H9 (cell line): ENCODE measurements around the gene MCRIP2. TPM values are rescaled to one million over a fixed set of nuclear protein-coding genes. Genes with fewer than 3 reads are reported as not detected.
A peak's percentile ranks its signal among the peaks of the same experiment; 100 is the strongest.

Experiments
- DNase-seq: peaks from one replicate; pipeline ENCODE4 v3.0.0-alpha.2; 2017
- H2AFZ ChIP-seq: one replicate; pipeline ENCODE4 v1.6.1; 2013; ENCODE audit warnings: mild to moderate bottlenecking, low read length, control low read depth, moderate library complexity
- H2AK5ac ChIP-seq: 2 replicates; pipeline ENCODE4 v1.6.1; 2013; ENCODE audit warnings: low read length, control low read depth, mixed read lengths; ENCODE audit not compliant: insufficient read length
- H2BK120ac ChIP-seq: one replicate; pipeline ENCODE4 v1.6.1; 2013; ENCODE audit warnings: low read depth, mild to moderate bottlenecking, low read length, control low read depth, inconsistent platforms; ENCODE audit not compliant: poor library complexity, severe bottlenecking
- H2BK12ac ChIP-seq: 2 replicates; pipeline ENCODE4 v1.6.1; 2013; ENCODE audit warnings: low read length, control low read depth, mixed read lengths, low read depth; ENCODE audit not compliant: insufficient read length
- H2BK15ac ChIP-seq: 2 replicates; pipeline ENCODE4 v1.6.1; 2013; ENCODE audit warnings: low read depth, low read length, control low read depth
- H2BK20ac ChIP-seq: one replicate; pipeline ENCODE4 v1.6.1; 2013; ENCODE audit warnings: low read depth, mild to moderate bottlenecking, low read length, control low read depth, inconsistent platforms; ENCODE audit not compliant: poor library complexity, severe bottlenecking
- H2BK5ac ChIP-seq: 2 replicates; pipeline ENCODE4 v1.6.1; 2013; ENCODE audit warnings: low read length, control low read depth, mixed read lengths; ENCODE audit not compliant: insufficient read length
- H3K14ac ChIP-seq: 2 replicates; pipeline ENCODE4 v1.6.1; 2013; ENCODE audit warnings: low read length, control low read depth; ENCODE audit not compliant: insufficient read depth
- H3K18ac ChIP-seq: 2 replicates; pipeline ENCODE4 v1.6.1; 2013; ENCODE audit warnings: low read depth, mild to moderate bottlenecking, mixed read lengths, low read length, control low read depth; ENCODE audit not compliant: insufficient read length
- H3K23ac ChIP-seq: 2 replicates; pipeline ENCODE4 v1.6.1; 2013; ENCODE audit warnings: low read length, control low read depth, mixed read lengths, low read depth; ENCODE audit not compliant: insufficient read length
- H3K23me2 ChIP-seq: 2 replicates; pipeline ENCODE4 v1.6.1; 2013; ENCODE audit warnings: low read depth, mild to moderate bottlenecking, mixed read lengths, low read length, control low read depth; ENCODE audit not compliant: insufficient read length, poor library complexity, severe bottlenecking
- H3K27ac ChIP-seq: 2 replicates; pipeline ENCODE4 v1.5.1; 2013; ENCODE audit warnings: low read length, control low read depth, mixed read lengths, low read depth; ENCODE audit not compliant: insufficient read length
- H3K27me3 ChIP-seq: 2 replicates; pipeline ENCODE4 v1.6.1; 2013; ENCODE audit warnings: low read length, control low read depth, inconsistent platforms; ENCODE audit not compliant: insufficient read depth
- H3K4ac ChIP-seq: 2 replicates; pipeline ENCODE4 v1.6.1; 2013; ENCODE audit warnings: low read depth, mild to moderate bottlenecking, control low read depth, inconsistent platforms, low read length, moderate library complexity
- H3K4me1 ChIP-seq: 2 replicates; pipeline ENCODE4 v1.6.1; 2013; ENCODE audit warnings: low read length, control low read depth, inconsistent platforms; ENCODE audit not compliant: insufficient read depth
- H3K4me2 ChIP-seq: 2 replicates; pipeline ENCODE4 v1.6.1; 2013; ENCODE audit warnings: low read length, control low read depth, mixed read lengths; ENCODE audit not compliant: insufficient read length, insufficient read depth
- H3K56ac ChIP-seq: 2 replicates; pipeline ENCODE4 v1.6.1; 2013; ENCODE audit warnings: low read depth, mild to moderate bottlenecking, mixed read lengths, low read length, control low read depth; ENCODE audit not compliant: insufficient read length
- H3K79me1 ChIP-seq: 2 replicates; pipeline ENCODE4 v1.6.1; 2013; ENCODE audit warnings: low read depth, mild to moderate bottlenecking, moderate library complexity, low read length, control low read depth, inconsistent platforms; ENCODE audit not compliant: insufficient read depth, poor library complexity, severe bottlenecking
- H3K79me2 ChIP-seq: 2 replicates; pipeline ENCODE4 v1.6.1; 2013; ENCODE audit warnings: low read length, control low read depth, inconsistent platforms; ENCODE audit not compliant: insufficient read depth
- H3K9ac ChIP-seq: 2 replicates; pipeline ENCODE4 v1.6.1; 2013; ENCODE audit warnings: low read length, control low read depth, mixed read lengths; ENCODE audit not compliant: insufficient read length; ENCODE audit errors: extremely low read depth
- H3K9me3 ChIP-seq: one replicate; pipeline ENCODE4 v1.6.1; 2013; ENCODE audit warnings: low read depth, low read length, inconsistent platforms; ENCODE audit not compliant: control insufficient read depth
- H3T11ph ChIP-seq: one replicate; pipeline ENCODE4 v1.6.1; 2013; ENCODE audit warnings: mild to moderate bottlenecking, low read length, control low read depth, inconsistent platforms
- H4K20me1 ChIP-seq: one replicate; pipeline ENCODE4 v1.6.1; 2013; ENCODE audit not compliant: control insufficient read depth, insufficient read length, insufficient read depth
- H4K5ac ChIP-seq: 2 replicates; pipeline ENCODE4 v1.6.1; 2013; ENCODE audit warnings: low read depth, mild to moderate bottlenecking, mixed read lengths, low read length, control low read depth; ENCODE audit not compliant: insufficient read length
- H4K8ac ChIP-seq: replicated peaks from 2 replicates; pipeline ENCODE4 v1.6.1; 2013; ENCODE audit warnings: low read length, control low read depth, mixed read lengths, low read depth; ENCODE audit not compliant: insufficient read length
- H4K91ac ChIP-seq: 2 replicates; pipeline ENCODE4 v1.6.1; 2013; ENCODE audit warnings: low read depth, mild to moderate bottlenecking, moderate library complexity, mixed read lengths, low read length, control low read depth; ENCODE audit not compliant: insufficient read length
- H3K27ac Mint-ChIP-seq, 3 experiments: 2 replicates in 2 of 3; 3 replicates in 1 of 3; pipeline ENCODE4 v1.8.0; 2020 to 2021; ENCODE audit warnings: mixed read lengths in 3 of 3, mild to moderate bottlenecking in 1 of 3, moderate library complexity in 1 of 3
- H3K27me3 Mint-ChIP-seq: 2 replicates; pipeline ENCODE4 v1.8.0; 2021; ENCODE audit warnings: low read depth, mild to moderate bottlenecking, moderate library complexity, mixed read lengths
- H3K36me3 Mint-ChIP-seq, 3 experiments: 2 replicates in 2 of 3; 3 replicates in 1 of 3; pipeline ENCODE4 v1.8.0; 2020 to 2021; ENCODE audit warnings: low read depth in 3 of 3, mixed read lengths in 3 of 3; ENCODE audit not compliant: insufficient read depth in 1 of 3
- H3K4me1 Mint-ChIP-seq, 2 experiments: 2 replicates each; pipeline ENCODE4 v1.8.0; 2020; ENCODE audit warnings: mixed read lengths in 2 of 2
- H3K4me3 Mint-ChIP-seq, 2 experiments: 2 replicates in 1 of 2; 3 replicates in 1 of 2; pipeline ENCODE4 v1.8.0; 2020 to 2021; ENCODE audit warnings: mild to moderate bottlenecking in 2 of 2, mixed read lengths in 2 of 2, moderate library complexity in 1 of 2
- H3K9me3 Mint-ChIP-seq, 2 experiments: 2 replicates in 1 of 2; 3 replicates in 1 of 2; pipeline ENCODE4 v1.8.0; 2020; ENCODE audit warnings: mild to moderate bottlenecking in 2 of 2, mixed read lengths in 2 of 2, moderate library complexity in 1 of 2
- CTCF ChIP-seq: fragments of 200-600 bp; sonication (generic); conservative IDR thresholded peaks from 3 replicates; pipeline ENCODE4 v1.8.0; 2021; ENCODE audit warnings: antibody characterized with exemption, mild to moderate bottlenecking
- WGBS: extraction: QIAGEN DNeasy Blood & Tissue Kit; methylation state at CpG from one replicate; pipeline ENCODE4 v1.1.7; 2013; ENCODE audit warnings: missing lambda C conversion rate, low lambda C conversion rate, mixed read lengths; ENCODE audit not compliant: insufficient read length; ENCODE audit errors: extremely low coverage; 5-methylcytosine and 5-hydroxymethylcytosine counted together
- total RNA-seq: library from RNA; stranded (reverse); gene quantifications from 2 replicates; pipeline ENCODE4 v1.2.1, GENCODE V29; 2021

The MCRIP2 gene
- total RNA-seq, 1 experiment from 2014 or later = 52.5 TPM

DNA sequence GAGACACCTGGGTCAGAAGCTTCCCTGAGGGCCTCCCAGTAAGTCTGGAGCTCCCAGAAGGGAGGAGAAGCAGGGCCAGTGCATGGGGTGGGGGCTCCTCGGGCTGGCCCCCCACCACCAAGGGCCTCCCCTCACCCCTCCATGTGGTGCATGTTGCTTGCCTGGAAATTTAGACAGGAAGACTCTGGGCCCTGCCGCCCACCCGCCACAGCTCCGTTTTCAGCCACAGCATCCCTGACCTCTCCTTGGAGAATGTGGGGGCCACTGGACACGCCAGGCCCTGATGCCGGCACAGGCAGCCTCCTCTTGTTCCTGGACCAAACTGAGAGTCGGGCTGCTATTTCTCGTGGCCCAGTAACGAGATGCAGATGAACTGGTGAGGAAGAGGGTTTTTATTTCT, 2.8 kb upstream of the MCRIP2 start:
- Histone ChIP-seq H3K23ac (no peak overlapping the region), H3K18ac (no peak overlapping the region), H3K79me1 (no peaks in the 10 kb centered on the region), H3T11ph (no peak overlapping the region), H2BK5ac (no peak overlapping the region), H3K79me2 (peaks cover 2% of the 10 kb centered on the region; the same call in 1 of the 2 replicates), H3K4me1 (no peaks in the 10 kb centered on the region; the same call in 1 of the 2 replicates), H3K27me3 (no peaks in the 10 kb centered on the region), H2AK5ac (no peak overlapping the region), H4K8ac (no peak overlapping the region), H4K91ac (no peak overlapping the region), H4K20me1 (no peaks in the 10 kb centered on the region), H3K14ac (no peak overlapping the region; the same call in 1 of the 2 replicates), H2BK12ac (no peak overlapping the region), H2BK20ac (no peak overlapping the region), H3K4ac (no peak overlapping the region), H2BK120ac (no peak overlapping the region), H3K56ac (no peak overlapping the region), H3K9me3 (no peaks in the 10 kb centered on the region), H3K4me2 (no peak overlapping the region), H3K27ac (no peak overlapping the region), H3K9ac (no peak overlapping the region), H4K5ac (no peak overlapping the region), H2AFZ (no peak overlapping the region), H2BK15ac (no peak overlapping the region), H3K23me2 (peaks cover 13% of the 10 kb centered on the region)
- WGBS = no CpG with 5 or more reads among the region's 9 CpGs
- Mint-ChIP-seq H3K9me3 (peaks cover 3% of the 10 kb centered on the region in 2 experiments; a peak in 2 of 5 replicates), H3K4me3 (peak overlapping the region in 1 of 2 experiments; percentile 42; a peak in 1 of 5 replicates), H3K27me3 (peaks cover 2% of the 10 kb centered on the region; the same call in 1 of the 2 replicates), H3K4me1 (peaks cover 11 to 25% of the 10 kb centered on the region in 2 experiments), H3K27ac (no peak overlapping the region), H3K36me3 (peaks cover 0 to 9% (median 1%) of the 10 kb centered on the region in 3 experiments; a peak in 4 of 7 replicates)
- TF ChIP-seq CTCF = no peak
- DNase-seq = no peak
